Stimulated activated CD4-positive, alpha-beta T cell treated with anti-CD3 and anti-CD28 coated beads, Interleukin-15, amount 100 ng/mL, for 48 hours (primary cell): ENCODE measurements around the gene TMEM63C.

Source experiments
- DNase-seq, 2 donors: peaks; one replicate each; pipeline ENCODE4 v3.0.0-alpha.2; 2020; ENCODE audit warnings: low read depth in 2 of 2

TMEM63C gene, protein sequence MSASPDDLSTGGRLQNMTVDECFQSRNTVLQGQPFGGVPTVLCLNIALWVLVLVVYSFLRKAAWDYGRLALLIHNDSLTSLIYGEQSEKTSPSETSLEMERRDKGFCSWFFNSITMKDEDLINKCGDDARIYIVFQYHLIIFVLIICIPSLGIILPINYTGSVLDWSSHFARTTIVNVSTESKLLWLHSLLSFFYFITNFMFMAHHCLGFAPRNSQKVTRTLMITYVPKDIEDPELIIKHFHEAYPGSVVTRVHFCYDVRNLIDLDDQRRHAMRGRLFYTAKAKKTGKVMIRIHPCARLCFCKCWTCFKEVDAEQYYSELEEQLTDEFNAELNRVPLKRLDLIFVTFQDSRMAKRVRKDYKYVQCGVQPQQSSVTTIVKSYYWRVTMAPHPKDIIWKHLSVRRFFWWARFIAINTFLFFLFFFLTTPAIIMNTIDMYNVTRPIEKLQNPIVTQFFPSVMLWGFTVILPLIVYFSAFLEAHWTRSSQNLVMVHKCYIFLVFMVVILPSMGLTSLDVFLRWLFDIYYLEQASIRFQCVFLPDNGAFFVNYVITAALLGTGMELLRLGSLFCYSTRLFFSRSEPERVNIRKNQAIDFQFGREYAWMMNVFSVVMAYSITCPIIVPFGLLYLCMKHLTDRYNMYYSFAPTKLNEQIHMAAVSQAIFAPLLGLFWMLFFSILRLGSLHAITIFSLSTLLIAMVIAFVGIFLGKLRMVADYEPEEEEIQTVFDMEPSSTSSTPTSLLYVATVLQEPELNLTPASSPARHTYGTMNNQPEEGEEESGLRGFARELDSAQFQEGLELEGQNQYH

GRCh38 chr14:77181603-77182437 is at the start of gene TMEM63C:
TSS of gene TMEM63C (plus strand) at chr14:77181798. CDS start at chr14:77218814, 37,016 bp downstream.
- peak; percentile 50 to 63 for DNase-seq

- DNase-seq: no peak
These were observed 49.6 kb upstream of the TMEM63C start for GRCh38 chr14:77131871-77132486.

- peak; percentile 35 to 61 for DNase-seq
These were observed 47.8 kb upstream of the TMEM63C start for GRCh38 chr14:77133720-77134338.

- no peak for DNase-seq
These were observed 42.6 kb upstream of the TMEM63C start for GRCh38 chr14:77139022-77139421.

DNA sequence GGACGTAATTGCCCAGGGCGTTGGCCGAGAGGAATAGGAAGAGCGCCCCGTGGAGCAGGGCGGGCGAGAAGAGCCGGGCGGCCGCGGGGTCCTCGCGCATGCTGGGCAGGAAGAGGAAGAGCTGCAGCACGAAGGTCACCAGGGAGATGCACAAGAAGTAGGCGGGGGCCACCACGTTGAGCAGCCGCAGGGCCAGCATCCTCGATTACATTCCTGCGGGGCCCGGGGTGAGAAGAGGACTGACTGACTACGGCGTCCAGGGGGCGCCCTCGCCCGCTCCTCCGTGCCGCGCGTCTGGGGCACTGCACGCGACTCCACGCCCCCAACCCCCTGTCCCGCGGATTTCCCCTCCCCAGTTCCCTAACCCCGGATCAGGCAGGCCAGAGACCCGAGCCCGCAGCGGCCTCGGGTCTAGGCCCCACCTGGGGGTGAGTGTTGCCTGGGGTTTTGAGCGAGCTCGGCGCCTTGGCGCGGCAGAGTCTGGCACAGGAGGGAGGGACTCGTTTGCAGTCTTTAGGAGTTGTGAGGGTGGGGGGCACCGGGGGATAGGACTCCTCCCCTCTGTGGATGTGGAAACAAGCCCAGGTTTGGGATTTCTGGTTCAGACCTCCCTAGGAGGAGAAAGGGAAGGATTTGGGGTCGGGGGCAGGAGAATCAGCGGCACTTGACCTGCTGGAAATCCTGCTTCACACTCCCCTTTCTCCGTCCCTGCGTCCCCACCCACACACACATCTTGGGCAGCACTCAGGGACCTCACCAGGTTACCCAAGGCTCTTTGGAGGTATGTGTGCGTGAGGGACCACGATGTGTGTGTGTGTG is 41.8 kb upstream of the TMEM63C start:
- peak; percentile 33 to 47 for DNase-seq

GRCh38 chr14:77140359-77141213 is 41.0 kb upstream of the TMEM63C start:
- no peak for DNase-seq

DNA sequence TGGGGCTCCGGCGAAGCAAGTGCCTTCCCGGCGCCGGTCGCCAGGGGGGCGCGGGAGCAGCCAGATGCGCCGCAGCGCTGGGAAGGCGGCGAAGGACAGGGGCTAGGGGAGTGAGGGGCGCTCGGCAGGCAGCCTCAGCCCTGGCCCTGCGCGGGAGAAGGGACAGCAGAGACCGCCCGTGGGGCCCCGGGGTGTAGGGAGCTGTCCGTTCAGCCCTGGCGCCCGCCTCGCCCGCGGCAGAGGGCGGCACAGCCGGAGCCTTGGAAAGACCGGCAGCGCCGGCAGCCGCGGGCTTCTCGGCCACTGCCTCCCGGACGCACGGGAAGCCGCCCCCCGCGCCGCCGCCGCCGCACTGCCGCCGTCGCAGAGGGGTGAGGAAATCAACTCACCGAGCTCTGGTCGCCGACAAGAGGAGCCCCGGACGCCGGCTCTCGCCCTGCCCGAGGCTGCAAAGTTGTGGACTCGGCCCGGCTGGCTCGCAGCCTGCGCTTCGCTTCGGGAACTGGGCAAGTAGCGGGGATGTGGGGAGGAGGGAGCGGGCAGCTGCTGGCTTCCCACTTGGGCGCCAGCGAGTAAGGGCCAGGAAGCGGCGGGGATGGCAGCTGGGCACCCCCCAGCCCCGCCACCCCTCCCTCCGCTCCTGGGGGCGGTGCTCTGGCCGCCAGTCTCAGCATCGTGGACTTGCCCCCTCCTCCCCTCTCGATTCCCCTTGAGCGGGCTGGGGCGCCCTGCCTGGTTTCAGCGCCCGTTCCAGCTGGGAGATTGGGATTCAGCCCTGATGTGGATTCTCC is 40.2 kb upstream of the TMEM63C start, which contains the start of gene ZDHHC22:
Gene ZDHHC22, minus strand, starts transcription at position 578 of the 791 bp plus-strand sequence. CDS start 2,053 bp downstream, outside the sequence.
- DNase-seq: no peak

- no peak for DNase-seq
These were observed 39.4 kb upstream of the TMEM63C start for GRCh38 chr14:77142005-77142800.

- DNase-seq: no peak
These were observed 38.5 kb upstream of the TMEM63C start for GRCh38 chr14:77143071-77143470.

DNA sequence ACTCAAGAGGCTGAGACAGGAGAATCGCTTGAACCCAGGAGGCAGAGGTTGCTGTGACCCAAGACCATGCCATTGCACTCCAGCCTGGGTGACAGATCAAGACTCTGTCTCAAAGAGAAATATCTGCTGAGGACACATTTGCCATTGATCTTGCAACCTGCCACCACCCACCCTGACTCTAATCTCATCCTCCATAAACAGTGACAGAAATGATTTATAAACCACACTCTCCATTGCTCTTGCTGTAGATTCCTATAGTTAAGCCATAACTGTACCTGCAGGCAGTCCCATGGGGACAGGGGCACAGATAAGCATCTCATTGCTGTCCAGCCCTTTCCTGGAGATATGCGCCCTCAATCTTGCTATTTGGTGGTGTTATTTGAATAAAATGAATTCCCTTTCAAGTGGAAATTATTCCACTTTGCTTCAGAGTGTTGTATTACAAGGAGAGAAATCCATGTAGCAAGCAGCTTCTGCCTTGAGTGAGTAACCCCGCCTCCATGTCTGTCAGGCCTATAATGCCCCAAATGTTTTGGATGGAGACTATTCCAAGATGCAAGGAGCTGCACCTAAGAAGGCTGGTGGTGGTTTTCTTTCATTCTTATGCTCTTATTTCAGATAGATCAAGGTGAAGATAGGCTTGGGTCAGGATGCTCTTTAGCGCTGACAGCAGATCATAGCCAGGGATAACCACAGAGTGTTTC is 37.0 kb upstream of the TMEM63C start:
- DNase-seq: no peak

DNA sequence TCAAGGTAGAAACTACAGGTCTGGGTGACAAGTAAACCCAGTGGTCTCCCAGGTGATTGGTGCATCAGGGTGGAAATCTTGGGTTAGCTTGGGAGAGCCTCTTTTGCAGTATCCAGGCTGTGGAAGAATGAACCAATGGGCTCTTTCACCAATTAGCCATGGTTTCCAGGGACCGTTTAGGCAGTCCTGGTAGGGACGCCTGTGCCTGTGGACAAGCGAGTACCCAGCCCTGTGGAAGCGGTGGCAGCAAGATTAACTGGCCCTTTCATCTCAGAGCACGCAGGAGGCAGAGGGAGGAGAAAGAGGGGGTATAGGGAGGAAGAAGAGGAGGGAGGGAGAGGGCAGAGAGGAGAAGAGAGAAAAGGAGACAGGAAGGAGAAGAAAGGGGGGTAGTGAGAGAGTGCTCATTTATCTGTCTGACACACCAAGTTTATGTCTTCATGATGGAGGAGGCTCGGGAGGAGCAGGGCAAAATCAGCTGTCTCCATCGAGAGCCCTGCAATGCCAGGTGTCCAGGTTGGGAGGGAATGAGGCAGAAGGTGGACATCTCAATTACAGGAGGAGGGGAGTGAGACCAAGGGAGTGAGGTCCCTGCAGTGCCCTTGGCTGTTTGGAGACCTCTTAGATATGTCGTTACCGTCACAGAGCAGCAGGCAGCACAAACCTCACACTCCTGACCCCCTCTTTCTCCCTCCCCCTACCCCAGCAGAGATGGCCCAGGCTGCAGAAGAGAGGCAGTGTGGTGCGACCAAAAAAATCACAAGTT is 35.4 kb upstream of the TMEM63C start:
- DNase-seq: no peak

DNA sequence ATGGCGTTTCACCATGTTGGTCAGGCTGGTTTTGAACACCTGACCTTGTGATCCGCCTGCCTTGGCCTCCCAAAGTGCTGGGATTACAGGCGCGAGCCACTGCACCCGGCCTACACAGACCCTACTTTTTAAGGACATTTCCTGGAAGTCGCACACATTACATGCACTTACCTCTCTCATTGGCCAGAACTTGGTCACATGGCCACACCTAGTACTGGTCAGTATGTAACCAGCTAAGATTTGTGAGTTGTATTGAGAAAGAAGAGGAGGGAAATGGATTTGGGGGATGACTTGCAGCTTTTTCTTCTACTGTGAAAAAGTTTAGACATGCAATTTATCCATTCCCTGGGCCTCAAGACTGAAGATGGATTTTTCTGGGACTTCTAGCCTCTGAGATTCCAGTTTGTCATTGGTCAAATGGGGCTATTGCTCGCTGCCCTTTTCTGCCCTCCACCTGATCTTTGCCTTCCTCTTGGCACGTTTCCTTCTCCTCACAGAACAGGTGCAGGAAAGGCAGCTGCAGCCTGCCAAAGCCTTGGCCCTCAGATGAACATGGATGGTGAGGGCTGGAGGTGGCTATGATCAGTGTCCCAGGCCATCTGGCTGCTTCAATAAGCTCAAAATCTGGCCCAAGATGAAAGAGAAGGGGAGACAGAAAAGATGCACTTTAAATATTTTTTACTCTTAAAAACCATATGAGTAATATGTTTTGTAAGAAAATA is 32.9 kb upstream of the TMEM63C start:
- DNase-seq: no peak

DNA sequence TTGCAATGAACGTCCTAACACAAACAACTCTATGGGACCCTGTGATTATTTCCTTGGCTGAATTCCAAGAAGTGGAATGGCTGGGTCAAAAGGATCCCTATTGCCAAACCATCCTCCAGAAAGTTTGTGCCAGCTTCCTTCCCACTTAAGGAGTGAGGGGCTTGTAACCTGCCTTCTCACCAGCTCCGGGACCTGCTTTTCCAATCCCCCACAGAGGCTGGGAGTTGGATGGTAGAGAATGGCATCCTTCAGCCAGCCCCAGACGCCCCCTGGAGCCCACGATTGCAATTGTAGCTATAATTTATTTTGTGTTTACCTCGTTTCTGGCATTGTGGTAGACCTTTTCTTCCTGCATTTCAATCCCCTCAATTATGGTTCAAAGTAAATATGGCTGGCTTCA is 30.4 kb upstream of the TMEM63C start:
- DNase-seq: no peak

- DNase-seq: no peak
These were observed 29.5 kb upstream of the TMEM63C start for GRCh38 chr14:77151918-77152588.

GRCh38 chr14:77153802-77154201 is 27.8 kb upstream of the TMEM63C start:
- DNase-seq: no peak
